ENCODE data around the gene NEAT1. TPM values are rescaled to one million over a fixed set of nuclear protein-coding genes. Genes with fewer than 3 reads are reported as not detected.

The NEAT1 gene
- total RNA-seq, 1 donor from 2014 or later: 333 TPM

- no peak for TF ChIP-seq CTCF (IDR thresholded peaks at IDR 0.05)
- peak overlapping the region; percentile 4 for H3K4me3 Mint-ChIP-seq (ENCODE audit: unreplicated experiment)
- H3K27ac Mint-ChIP-seq (ENCODE audit: unreplicated experiment): peak overlapping the region; percentile 99
- peaks cover 48% of the 10 kb centered on the region for H3K4me1 Mint-ChIP-seq (ENCODE audit: low read depth)
- no peak for DNase-seq (ENCODE audit: low spot score)
- H3K9me3 Mint-ChIP-seq (ENCODE audit: low read depth): no peaks in the 10 kb centered on the region
- H3K36me3 Mint-ChIP-seq (ENCODE audit: low read depth): no peaks in the 10 kb centered on the region
- no peaks in the 10 kb centered on the region for H3K27me3 Mint-ChIP-seq (ENCODE audit: low read depth)
These were observed 42.0 kb upstream of the NEAT1 start for GRCh38 chr11:65380460-65381119.

GRCh38 chr11:65381716-65382032, 40.9 kb upstream of the NEAT1 start:
- Mint-ChIP-seq H3K36me3 (ENCODE audit: low read depth) (no peaks in the 10 kb centered on the region), H3K27ac (ENCODE audit: unreplicated experiment) (peak overlapping the region; percentile 99), H3K27me3 (ENCODE audit: low read depth) (no peaks in the 10 kb centered on the region), H3K9me3 (ENCODE audit: low read depth) (no peaks in the 10 kb centered on the region), H3K4me1 (ENCODE audit: low read depth) (peaks cover 53% of the 10 kb centered on the region), H3K4me3 (ENCODE audit: unreplicated experiment) (peak overlapping the region; percentile 68)
- no peak for TF ChIP-seq CTCF (IDR thresholded peaks at IDR 0.05)
- no peak for DNase-seq (ENCODE audit: low spot score)

DNA sequence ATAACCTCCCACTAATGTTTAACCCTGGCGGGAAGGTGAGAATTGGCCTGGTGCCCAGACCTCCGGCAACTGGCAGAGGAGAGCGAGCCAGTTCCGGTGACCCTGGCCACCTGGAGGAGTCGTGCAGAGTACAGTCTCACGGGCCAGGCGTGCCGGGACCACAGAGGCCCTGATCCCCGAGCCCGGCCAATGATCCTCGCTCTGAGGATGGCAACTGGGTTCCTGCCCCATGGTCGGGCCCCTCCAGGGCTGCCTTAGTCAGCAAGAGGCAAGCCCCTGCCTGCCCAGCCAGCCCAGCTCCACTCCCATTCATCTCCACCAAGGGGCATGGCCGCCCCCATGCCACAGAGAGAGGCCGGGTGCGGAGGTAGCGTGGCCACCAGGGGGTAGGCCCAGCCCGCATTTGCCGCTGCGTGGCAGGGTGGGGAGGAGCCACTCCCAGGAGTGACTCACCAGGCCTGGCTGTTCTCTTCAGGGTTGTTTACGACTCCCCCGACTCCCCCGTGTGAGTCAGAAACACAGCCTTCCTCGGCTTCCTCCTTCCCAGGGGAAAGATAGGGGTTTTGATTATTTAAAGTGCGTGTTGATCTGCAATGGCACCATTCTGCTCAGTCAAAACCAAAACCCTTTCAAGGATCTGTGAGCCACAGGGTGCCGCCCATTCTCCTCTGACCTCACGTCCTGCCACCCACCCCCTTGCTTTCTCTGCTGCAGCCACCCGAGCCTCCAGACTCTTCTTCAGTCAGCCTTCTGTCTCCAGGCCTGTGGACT, 40.4 kb upstream of the NEAT1 start, which contains the start of gene SLC25A45:
SLC25A45 (minus strand) TSS at position 614 of the 771 bp plus-strand sequence. CDS start 695 bp downstream, outside the sequence.
- no peaks in the 10 kb centered on the region for H3K27me3 Mint-ChIP-seq (ENCODE audit: low read depth)
- peak within 1 kb of the TSS; percentile 99 for H3K27ac Mint-ChIP-seq (ENCODE audit: unreplicated experiment)
- no peak for DNase-seq (ENCODE audit: low spot score)
- TF ChIP-seq CTCF (IDR thresholded peaks at IDR 0.05): peak; percentile 87
- peak within 1 kb of the TSS; percentile 68 for H3K4me3 Mint-ChIP-seq (ENCODE audit: unreplicated experiment)
- no peaks in the 10 kb centered on the region for H3K9me3 Mint-ChIP-seq (ENCODE audit: low read depth)
- H3K4me1 Mint-ChIP-seq (ENCODE audit: low read depth): peaks cover 53% of the 10 kb centered on the region
- H3K36me3 Mint-ChIP-seq (ENCODE audit: low read depth): no peaks in the 10 kb centered on the region

- DNase-seq (ENCODE audit: low spot score): no peak
- H3K4me1 Mint-ChIP-seq (ENCODE audit: low read depth): peaks cover 56% of the 10 kb centered on the region
- H3K27ac Mint-ChIP-seq (ENCODE audit: unreplicated experiment): peak overlapping the region; percentile 99
- H3K9me3 Mint-ChIP-seq (ENCODE audit: low read depth): no peaks in the 10 kb centered on the region
- no peak for TF ChIP-seq CTCF (IDR thresholded peaks at IDR 0.05)
- peak overlapping the region; percentile 68 for H3K4me3 Mint-ChIP-seq (ENCODE audit: unreplicated experiment)
- no peaks in the 10 kb centered on the region for H3K36me3 Mint-ChIP-seq (ENCODE audit: low read depth)
- H3K27me3 Mint-ChIP-seq (ENCODE audit: low read depth): no peaks in the 10 kb centered on the region
These were observed 39.7 kb upstream of the NEAT1 start for GRCh38 chr11:65382804-65383368.

DNA sequence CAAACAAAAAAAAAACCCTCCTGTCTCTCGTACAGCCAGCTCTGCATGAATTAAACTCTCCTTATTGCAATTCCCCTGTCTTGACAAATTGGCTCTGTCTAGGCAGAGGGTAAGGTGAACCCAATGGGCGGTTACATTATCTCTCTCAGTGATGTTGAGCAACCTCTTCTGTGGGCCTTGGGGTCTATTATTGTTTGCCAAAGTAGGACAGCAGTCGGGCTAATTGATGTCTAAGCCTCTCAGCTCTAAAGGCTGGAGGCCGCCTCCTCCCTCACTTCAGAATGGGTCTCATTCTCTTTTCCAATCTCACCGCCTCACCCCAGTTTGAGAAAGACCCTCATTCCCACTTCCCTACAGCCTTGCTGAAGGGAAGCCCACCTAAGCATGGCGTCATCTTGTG, 38.8 kb upstream of the NEAT1 start:
- Mint-ChIP-seq H3K4me3 (ENCODE audit: unreplicated experiment) (peak overlapping the region; percentile 10), H3K27me3 (ENCODE audit: low read depth) (no peaks in the 10 kb centered on the region), H3K4me1 (ENCODE audit: low read depth) (peaks cover 65% of the 10 kb centered on the region), H3K27ac (ENCODE audit: unreplicated experiment) (peak overlapping the region; percentile 99), H3K9me3 (ENCODE audit: low read depth) (no peaks in the 10 kb centered on the region), H3K36me3 (ENCODE audit: low read depth) (no peaks in the 10 kb centered on the region)
- no peak for TF ChIP-seq CTCF (IDR thresholded peaks at IDR 0.05)
- DNase-seq (ENCODE audit: low spot score): no peak
